Pancreas (tissue), 10 donors: ENCODE measurements around the gene MAGI1. TPM values are rescaled to one million over a fixed set of nuclear protein-coding genes. Genes with fewer than 3 reads are reported as not detected.

Source experiments
- ATAC-seq, 4 donors: fragments of 200-7000 bp; cut with Tn5 transposase; one replicate each; pipeline versions ENCODE4 v1.8.0 to v1.9.1; 2020; ENCODE audit warnings: mild to moderate bottlenecking in 4 of 4, moderate library complexity in 4 of 4
- DNase-seq, 6 donors: peaks; one replicate each; pipeline ENCODE4 v3.0.0-alpha.2; 2020
- FAIRE-seq: peaks from 2 replicates; lab custom pipeline; 2012; peaks lifted over from hg19 to GRCh38; lab: Jason Lieb, UNC
- H3K27ac ChIP-seq, 4 donors: fragments of 200-600 bp; sonication (generic); 1 replicate in 3 of 4; 2 replicates in 1 of 4; pipeline versions ENCODE4 v1.5.0 to v1.8.0; 2020
- H3K27me3 ChIP-seq, 4 donors: fragments of 200-600 bp; one replicate each; pipeline ENCODE4 v1.8.0; 2021
- H3K36me3 ChIP-seq, 3 donors: fragments of 200-600 bp; sonication (generic) in 1 of 3; one replicate each; pipeline versions ENCODE4 v1.5.0 to v1.8.0; 2020 to 2021
- H3K4me1 ChIP-seq, 3 donors: fragments of 200-600 bp; one replicate each; pipeline ENCODE4 v1.8.0; 2021
- H3K4me3 ChIP-seq, 4 donors: fragments of 200-600 bp; sonication (generic) in 2 of 4; one replicate each; pipeline versions ENCODE4 v1.5.0 to v1.8.0; 2020 to 2021
- H3K9me3 ChIP-seq, 4 donors: fragments of 200-600 bp; one replicate each; pipeline ENCODE4 v1.8.0; 2021
- WGBS, 2 donors: extraction: QIAGEN DNeasy Blood & Tissue Kit; methylation state at CpG; one replicate each; pipeline ENCODE4 v1.1.7; 2013; 5-methylcytosine and 5-hydroxymethylcytosine counted together
- intact Hi-C, 3 donors: fragments of 100-400 bp; cut with DNase I; formaldehyde crosslinking; loops; one replicate each; pipeline versions ENCODE4 v1.11.1 to v1.14.2; 2022
- polyA plus RNA-seq, 2 donors: library from polyadenylated mRNA; stranded (reverse); fragments of 200-250 nt; gene quantifications; one replicate each; pipeline ENCODE4 v1.2.3, GENCODE V29; 2013
- total RNA-seq, 6 donors: library from RNA; stranded (reverse); fragmentation: NEBNext Ultra II Directional in 4 of 6; extraction: Animal tissue kit (Norgen Biotek cat#: 25700) in 4 of 6; gene quantifications; one replicate each; pipeline versions ENCODE4 v1.2.1 to v1.2.4, GENCODE V29; 2021 to 2023
- TF ChIP-seq, protein P1 (sequence below), 4 donors: fragments of 200-600 bp; sonication (generic) in 3 of 4; IDR thresholded peaks; one replicate each; pipeline versions ENCODE4 v1.5.0 to v1.8.0; 2021; ENCODE audit warnings: antibody characterized with exemption in 4 of 4
- donor health status: healthy with polysubstance abuse.
- donor health status: DM: no; HTN: no; CAD: no; lungs with moderate emphysema.
- donor health status: DM: no; HTN: no; CAD: no.
- donor health status: control.
- donor health status: control.
- donor health status: Bipolar disorder and iron deficiency.
- donor health status: DM: yes; HTN: yes; CAD: no.
- donor health status: DM: no; HTN: no; CAD: no.
- donor health status: DM: no; HTN: no; CAD: no.
- donor health status: DM: yes; HTN: yes; CAD: no.

MAGI1 gene
- total and polyA plus RNA-seq, 8 donors, result 19.7 to 45.1 (median 28.0) TPM

DNA sequence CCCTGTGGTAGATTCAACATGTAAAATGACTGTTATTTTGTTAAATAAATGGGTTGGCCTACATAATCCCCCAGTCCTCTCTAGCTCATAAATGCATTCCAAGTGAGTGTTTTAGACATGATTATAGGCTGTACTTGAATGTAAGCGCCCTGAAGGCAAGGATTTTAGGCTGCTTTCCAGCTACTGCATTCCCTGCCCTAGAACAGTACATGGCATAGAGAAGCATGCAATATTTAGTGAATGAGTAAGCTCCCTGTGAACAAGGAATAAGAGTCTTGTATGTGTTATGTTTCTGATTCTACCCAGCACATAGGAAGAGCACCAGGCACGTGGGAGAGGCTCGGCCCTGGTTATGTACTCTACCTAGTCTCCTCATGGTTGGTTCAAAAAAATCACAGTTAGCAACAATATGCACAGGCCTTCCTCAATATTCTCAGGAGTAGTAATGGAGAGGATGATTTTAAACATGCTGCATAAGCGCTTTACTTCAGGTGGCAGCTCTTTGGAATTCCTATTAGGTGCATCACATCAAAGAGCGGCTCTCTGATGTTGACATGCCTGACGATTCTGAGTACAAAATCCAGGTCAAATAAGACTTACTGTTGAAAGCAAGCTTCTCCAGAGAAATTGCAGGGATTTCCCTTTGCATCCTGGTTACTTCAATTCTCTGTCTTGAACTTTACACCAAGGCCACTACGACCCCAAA lies 456.6 kb downstream of the MAGI1 start:
- TF ChIP-seq, protein P1, sequence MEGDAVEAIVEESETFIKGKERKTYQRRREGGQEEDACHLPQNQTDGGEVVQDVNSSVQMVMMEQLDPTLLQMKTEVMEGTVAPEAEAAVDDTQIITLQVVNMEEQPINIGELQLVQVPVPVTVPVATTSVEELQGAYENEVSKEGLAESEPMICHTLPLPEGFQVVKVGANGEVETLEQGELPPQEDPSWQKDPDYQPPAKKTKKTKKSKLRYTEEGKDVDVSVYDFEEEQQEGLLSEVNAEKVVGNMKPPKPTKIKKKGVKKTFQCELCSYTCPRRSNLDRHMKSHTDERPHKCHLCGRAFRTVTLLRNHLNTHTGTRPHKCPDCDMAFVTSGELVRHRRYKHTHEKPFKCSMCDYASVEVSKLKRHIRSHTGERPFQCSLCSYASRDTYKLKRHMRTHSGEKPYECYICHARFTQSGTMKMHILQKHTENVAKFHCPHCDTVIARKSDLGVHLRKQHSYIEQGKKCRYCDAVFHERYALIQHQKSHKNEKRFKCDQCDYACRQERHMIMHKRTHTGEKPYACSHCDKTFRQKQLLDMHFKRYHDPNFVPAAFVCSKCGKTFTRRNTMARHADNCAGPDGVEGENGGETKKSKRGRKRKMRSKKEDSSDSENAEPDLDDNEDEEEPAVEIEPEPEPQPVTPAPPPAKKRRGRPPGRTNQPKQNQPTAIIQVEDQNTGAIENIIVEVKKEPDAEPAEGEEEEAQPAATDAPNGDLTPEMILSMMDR (IDR thresholded peaks at IDR 0.05), result no peak
- no peak overlapping the region for H3K4me3 ChIP-seq
- H3K27ac ChIP-seq, result no peak overlapping the region
- H3K9me3 ChIP-seq, result no peaks in the 10 kb centered on the region
- H3K27me3 ChIP-seq, result no peaks in the 10 kb centered on the region
- DNase-seq, result no peak
- 95 to 96% methylated on average over 7 of the region's 7 CpGs for WGBS, 2 donors
- no peaks in the 10 kb centered on the region for H3K36me3 ChIP-seq
- no peak for ATAC-seq
- no peak for FAIRE-seq
- peaks cover 0 to 6% (median 0%) of the 10 kb centered on the region in 3 donors for H3K4me1 ChIP-seq
- intact Hi-C loops, result no loop called here

DNA sequence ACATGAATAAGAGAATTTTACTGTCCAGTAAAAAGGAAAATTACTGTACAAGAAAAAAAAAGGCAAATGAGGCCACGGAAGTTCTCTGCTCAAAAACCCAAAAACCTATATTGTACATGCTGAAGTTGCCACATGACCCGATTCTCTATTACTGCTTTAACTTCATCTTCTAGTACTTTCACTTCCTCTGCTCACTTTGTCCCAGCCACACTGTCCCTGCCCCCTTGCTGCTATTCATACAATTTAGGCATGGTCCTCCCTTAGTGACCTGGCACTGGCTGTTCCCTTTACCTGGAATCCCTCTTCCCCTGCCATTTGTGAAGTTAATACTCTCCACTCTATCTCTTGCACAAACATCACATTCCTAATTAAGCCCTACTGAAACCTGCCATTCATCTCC lies 457.4 kb downstream of the MAGI1 start:
- Histone ChIP-seq H3K27me3 (no peaks in the 10 kb centered on the region), H3K36me3 (no peaks in the 10 kb centered on the region), H3K27ac (no peak overlapping the region), H3K9me3 (no peaks in the 10 kb centered on the region), H3K4me1 (peaks cover 0 to 6% (median 0%) of the 10 kb centered on the region in 3 donors), H3K4me3 (no peak overlapping the region)
- TF ChIP-seq, protein P1 (IDR thresholded peaks at IDR 0.05), result no peak
- ATAC-seq, result no peak
- DNase-seq, result no peak
- intact Hi-C loops, result no loop called here
- no peak for FAIRE-seq
- WGBS, 2 donors, result 98 to 99% methylated on average over 2 of the region's 2 CpGs

DNA sequence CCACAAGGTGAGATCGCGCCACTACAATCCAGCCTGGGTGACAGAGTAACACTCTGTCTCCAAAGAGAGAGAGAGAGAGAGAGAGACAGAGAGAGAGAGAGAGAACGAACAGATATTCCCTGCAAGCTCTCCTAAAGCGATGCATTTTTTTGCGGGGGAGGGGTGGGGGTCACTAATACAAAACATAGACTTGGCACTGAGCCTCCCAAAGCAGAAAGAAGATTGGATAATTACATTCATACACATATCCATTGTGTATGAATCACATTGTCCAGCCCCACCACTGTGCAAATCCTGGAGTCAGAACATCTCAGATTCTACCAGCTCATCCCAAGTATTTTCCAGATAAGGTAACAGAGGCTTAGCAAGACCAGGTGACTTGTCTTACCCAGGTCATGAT lies 459.9 kb downstream of the MAGI1 start:
- Histone ChIP-seq H3K27me3 (no peaks in the 10 kb centered on the region), H3K36me3 (no peaks in the 10 kb centered on the region), H3K4me3 (no peak overlapping the region), H3K27ac (no peak overlapping the region), H3K4me1 (peaks cover 0 to 4% (median 0%) of the 10 kb centered on the region in 3 donors), H3K9me3 (no peaks in the 10 kb centered on the region)
- intact Hi-C loops, result no loop called here
- FAIRE-seq (no peak), ATAC-seq (no peak), DNase-seq (no peak)
- TF ChIP-seq, protein P1 (IDR thresholded peaks at IDR 0.05), result no peak
- WGBS, 2 donors, result 96% methylated on average over 5 of the region's 5 CpGs

DNA sequence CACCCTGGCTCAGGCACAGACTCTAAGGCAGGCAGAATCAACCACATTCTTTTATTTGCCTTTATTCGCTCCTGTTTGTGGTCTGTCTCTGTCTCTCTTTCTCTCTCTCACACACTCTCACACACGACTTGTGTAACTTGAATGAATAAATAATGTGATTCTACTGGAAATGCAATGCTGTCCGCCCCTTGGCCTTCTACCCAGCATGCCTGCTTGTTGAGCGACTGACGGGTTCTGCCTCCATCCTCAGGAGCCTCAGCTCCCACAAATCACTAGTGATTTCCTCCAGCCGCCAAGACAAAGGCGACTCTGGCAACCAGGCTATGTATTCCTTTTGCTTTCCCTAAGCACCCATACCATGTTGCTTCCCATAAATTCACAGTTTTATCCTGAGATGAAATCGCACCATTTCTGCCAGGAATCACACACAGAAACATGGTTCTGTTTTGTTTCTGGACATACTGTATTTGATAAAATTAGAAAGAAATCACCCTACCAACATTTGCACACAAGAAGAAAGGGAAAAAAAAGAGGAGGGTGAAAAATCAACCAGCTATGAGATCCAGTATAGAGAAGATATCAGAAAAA lies 460.8 kb downstream of the MAGI1 start:
- no peak overlapping the region for H3K4me3 ChIP-seq
- H3K4me1 ChIP-seq, result no peaks in the 10 kb centered on the region
- FAIRE-seq, result no peak
- no peak for DNase-seq
- H3K9me3 ChIP-seq, result no peaks in the 10 kb centered on the region
- no peak overlapping the region for H3K27ac ChIP-seq
- no peaks in the 10 kb centered on the region for H3K27me3 ChIP-seq
- TF ChIP-seq, protein P1 (IDR thresholded peaks at IDR 0.05), result no peak
- no peaks in the 10 kb centered on the region for H3K36me3 ChIP-seq
- no peak for ATAC-seq
- 87 to 89% methylated on average over 8 of the region's 8 CpGs for WGBS, 2 donors
- intact Hi-C loops, result no loop called here

DNA sequence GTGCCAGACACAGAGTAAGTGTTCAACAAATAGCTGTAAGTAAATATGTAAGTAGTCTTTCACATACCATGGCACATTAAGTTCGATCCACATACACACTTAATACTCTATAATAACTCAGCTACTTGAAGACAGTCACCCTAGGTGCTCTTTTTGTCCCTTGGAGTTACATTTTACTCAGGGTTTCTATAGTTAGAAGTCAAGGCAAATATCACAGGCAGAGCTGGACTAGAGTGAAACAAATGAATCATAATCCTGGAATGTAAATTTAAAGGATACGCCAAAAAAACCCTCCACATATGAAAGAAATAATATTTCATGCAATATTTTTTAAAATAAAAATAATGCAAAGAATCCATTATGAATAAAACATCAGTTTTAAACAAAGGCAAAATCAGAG lies 461.8 kb downstream of the MAGI1 start:
- WGBS, 2 donors, result 82 to 97% methylated on average over 2 of the region's 2 CpGs
- no peak for DNase-seq

More for the DNA sequence above, 461.8 kb downstream of the MAGI1 start:
- ATAC-seq, result no peak
- H3K27me3 ChIP-seq, result no peaks in the 10 kb centered on the region
- H3K9me3 ChIP-seq, result no peaks in the 10 kb centered on the region
- no peaks in the 10 kb centered on the region for H3K4me1 ChIP-seq
- no peaks in the 10 kb centered on the region for H3K36me3 ChIP-seq
- no peak for FAIRE-seq
- intact Hi-C loops, result no loop called here
- H3K4me3 ChIP-seq, result no peak overlapping the region
- no peak overlapping the region for H3K27ac ChIP-seq
- TF ChIP-seq, protein P1 (IDR thresholded peaks at IDR 0.05), result no peak
